HG02884 (cell line): ENCODE data around the gene HPCAL1.
A peak's percentile ranks its signal among the peaks of the same experiment; 100 is the strongest.

Experiments used
- ATAC-seq: cut with Tn5 transposase; IDR thresholded peaks from one replicate; pipeline ENCODE4 v1.9.1; 2021; ENCODE audit warnings: mild to moderate bottlenecking, moderate library complexity; ENCODE audit not compliant: unreplicated experiment

Gene HPCAL1

DNA sequence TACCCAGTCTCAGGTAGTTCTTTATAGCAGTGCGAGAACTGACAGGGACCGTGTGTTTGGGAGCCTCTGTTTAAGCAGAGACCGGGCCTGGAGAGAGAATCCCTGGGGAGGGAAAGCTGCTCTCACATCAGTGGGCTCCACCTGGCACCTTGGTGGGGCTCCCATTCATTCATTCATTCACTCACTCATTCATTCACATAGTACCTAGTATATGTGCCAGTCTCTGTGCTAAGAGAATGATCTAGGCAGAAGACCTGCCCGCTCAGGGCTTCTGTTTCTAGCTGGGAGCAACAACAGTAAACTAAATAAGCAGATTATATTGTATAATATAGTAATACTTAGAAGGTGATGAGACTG lies 17.8 kb downstream of the HPCAL1 start:
- no peak for ATAC-seq

DNA sequence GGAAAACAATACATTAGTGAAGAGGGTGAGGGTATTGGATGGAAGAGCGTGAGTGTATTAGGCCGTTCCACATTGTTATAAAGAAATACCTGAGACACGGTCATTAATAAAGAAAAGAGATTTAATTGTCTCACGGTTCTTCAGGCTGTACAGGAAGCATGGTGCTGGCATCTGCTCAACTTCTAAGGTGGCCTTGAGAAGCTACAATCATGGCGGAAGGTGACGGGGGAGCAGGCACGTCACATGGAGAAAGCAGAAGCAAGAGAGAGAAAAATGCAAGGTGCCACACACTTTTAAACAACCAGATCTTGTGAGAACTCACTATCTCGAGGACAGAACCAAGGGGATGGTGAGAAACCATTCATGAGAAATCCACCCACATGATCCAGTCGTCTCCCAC lies 18.2 kb downstream of the HPCAL1 start:
- ATAC-seq: no peak

DNA sequence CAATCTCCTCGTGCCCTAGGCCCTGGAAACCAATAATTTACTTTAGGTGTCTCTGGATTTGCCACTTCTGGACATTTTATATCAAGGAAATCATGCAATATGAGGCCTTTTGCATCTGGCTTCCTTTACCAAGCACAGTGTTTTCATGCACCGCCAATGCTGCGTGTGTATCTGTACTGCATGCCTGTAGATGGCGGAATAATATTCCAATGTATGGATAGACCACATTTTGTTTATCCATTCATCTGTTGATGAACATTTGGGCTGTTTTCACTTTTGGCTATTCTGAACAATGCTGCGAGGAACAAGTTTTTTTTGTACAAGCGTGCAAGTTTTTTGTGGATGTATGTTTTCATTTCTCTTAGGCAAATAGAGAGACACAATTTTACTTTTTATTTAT lies 18.9 kb downstream of the HPCAL1 start:
- no peak for ATAC-seq

DNA sequence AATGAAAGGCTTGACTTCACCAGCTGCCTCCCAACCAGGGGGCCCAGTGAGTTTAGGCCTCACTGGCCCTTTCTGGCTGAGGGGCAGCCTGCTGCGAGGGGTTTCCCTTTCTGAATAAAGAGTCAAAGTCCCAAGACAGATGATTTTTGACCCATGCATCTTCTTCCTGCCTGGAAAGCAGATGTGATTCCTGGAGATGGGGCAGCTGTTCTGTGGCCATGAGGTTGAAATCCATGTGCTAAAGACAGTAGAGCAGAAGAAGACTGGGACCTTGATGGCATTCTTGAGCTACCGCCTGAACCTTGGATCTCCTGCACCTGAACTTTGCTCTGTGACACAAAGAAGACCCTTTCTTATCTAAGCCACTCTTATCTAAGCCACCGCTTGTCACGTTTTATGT lies 19.8 kb downstream of the HPCAL1 start:
- ATAC-seq: no peak

DNA sequence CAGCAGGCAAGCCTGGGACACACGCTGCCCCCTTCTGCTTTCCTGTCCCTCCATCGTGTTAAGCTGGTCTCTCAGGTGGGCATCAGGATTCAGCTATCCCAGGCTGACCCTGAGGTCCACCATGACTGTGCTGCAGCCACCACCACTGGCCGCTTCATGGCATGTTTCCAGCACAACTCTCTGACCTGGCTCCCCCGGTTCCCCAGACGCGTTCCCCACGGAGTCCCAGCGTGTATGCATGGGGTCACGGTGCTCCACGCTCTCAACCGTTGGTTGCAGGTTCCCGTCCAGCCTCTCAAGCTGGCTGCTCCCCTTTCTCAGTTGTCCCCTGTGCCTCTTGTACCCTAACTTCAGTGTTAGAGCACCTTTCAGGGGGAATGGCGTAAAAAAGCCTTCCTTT lies 20.3 kb downstream of the HPCAL1 start:
- no peak for ATAC-seq

DNA sequence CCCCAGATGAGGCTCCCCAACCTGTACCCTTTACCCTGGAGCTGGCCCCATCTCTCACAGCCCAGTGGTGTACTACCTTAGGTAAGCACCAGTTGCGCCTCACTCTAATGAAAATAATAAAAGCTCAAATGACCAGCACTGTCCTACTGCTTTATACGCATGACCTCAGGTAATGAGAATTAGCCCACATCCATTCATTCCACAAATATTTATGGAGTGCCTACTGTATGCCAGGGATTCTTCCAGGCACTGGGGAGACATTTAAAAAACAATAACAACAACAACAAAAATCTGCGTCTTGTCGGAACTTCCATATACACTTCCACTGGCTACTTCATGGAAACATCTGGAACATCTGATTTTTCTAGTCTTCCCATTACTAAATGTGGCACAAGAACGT lies 20.8 kb downstream of the HPCAL1 start:
- no peak for ATAC-seq

DNA sequence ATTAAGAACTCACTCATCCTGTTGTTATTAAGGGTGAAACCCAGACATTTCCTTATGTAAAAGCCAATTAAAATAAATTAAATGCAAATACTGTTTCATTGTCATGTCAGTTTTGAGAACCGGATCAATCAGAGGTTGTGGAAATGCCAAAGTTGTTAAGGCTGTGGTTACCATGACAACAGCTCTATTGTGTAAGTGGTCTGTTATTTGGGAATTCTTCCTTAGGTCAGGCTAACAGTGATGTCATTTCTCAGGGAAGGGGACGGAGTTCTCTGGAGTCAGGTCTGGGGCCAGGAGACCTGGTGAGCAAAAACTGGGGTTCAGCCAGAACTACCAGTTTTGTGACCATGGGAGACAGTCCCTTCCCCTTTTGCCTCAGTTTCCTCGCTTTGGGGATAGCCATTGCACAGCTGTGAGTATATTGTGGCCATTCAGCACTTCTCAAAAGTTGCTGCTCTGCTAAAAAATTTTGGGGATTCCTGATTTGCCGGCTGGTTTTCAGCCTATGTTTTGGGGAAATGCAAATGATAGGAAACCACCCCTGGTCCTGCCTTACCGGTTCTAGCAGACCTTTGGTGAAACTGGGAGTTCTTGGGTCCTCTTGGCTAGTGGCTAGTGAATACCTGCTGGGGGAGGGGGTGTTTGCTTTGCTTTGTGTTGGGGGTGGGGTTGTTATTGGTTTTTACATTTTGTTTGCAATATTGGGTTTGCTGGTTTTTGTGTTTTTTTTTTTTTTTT lies 21.6 kb downstream of the HPCAL1 start:
- no peak for ATAC-seq

DNA sequence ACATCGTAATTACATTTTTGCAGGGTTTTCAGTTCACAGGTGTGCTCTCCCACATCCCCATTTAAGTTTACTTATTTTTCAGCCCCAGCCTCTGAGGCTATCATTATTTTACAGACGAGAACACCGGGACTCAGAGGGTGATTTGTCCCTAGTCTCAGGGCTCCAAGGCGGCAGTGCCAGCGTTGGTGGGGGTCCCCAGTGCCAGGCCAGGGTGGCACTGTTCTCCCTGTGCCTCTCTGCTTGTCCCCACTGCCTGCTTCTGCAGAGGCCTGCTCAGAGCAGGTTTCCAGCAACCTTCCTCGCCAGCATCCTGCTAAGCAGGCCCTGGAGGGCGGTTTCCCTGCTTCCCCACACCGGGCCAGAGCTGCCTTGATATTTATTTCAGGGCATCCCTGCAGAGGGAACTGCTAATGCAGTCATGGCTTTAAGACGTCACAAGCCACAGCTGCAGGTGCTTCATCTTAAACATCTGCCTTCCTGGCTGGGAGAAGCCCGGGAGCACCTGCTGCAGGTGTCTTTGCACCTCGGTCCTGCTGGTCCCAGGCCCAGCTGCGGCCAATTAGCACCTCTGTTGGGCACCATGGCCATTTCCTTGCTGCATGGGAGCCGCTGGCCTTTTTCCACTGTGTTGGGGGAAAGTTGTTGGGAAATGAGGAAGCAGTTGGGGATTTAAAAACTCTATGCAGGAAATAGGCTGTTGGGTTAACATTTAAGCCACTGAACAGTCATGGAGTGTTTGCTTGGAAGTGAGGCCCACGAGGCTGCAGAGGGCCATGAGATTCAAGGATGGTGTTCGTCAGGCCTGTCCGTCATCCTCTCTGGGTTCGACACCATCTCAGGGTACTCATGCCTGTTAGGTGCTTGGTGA lies 22.8 kb downstream of the HPCAL1 start:
- no peak for ATAC-seq

DNA sequence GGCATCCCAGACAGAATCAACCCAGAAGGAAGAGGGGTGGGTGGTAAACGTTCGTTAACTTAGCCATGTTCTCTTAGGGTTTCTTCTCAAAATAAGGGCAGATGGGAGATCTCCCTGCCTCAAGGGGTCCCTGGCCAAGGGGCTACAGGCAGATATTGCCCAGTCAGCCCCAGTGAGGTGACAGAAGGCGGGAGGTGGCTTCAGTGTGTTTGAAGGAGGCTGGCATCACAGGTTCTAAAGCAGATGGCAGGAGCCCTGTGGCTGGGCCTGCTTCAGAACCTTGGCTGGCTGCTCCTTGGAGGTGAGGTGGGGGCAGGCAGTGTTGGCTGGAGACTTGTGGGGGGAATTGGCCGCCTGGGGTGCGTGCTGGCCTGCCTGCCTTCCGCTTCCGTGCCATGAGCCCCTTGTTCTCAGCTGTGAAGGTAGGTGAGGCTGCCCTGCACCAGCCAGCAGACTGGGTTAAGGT lies 23.5 kb downstream of the HPCAL1 start:
- no peak for ATAC-seq

DNA sequence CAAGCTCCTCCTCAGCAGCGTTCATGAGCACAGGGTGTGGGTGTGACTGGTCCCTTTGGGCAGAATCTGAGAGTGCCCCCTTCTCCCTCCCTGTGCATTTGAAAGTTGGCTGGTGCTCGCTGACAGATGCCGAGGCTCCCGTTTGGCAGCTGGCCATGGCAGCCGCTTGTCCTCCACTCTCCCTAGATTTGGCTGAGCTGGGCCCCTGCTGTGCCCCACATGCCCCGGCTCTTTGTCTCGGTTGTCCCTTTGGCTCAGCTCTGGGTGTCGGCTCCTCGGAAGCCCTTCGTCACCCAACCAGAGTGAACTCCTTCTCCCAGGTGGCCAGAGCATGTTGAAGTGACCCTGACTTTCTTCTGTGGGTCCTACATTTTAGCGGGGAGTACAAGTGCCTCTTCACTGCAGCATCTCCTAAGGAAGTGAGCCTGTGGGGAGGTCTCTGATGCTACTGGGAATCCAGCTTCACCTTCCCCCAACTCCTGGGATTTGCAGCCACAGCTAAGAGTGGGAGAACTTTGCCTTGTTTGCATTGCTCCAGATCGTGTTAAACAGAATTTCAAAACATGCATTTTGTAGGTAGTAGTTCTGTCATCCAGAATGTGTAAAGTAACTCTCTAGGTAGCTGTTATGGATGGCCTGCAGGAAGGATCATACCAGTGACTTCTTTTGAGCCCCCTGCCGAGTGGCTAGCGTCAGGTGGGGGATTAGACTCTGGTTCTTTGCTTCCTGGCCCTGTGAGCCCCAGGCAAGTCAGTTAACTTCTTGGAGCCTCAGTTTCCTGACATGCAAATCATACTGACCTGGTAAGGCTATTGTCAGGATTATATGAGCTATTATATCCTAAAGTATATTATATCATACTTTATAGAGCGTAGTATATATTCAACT lies 24.2 kb downstream of the HPCAL1 start:
- no peak for ATAC-seq

DNA sequence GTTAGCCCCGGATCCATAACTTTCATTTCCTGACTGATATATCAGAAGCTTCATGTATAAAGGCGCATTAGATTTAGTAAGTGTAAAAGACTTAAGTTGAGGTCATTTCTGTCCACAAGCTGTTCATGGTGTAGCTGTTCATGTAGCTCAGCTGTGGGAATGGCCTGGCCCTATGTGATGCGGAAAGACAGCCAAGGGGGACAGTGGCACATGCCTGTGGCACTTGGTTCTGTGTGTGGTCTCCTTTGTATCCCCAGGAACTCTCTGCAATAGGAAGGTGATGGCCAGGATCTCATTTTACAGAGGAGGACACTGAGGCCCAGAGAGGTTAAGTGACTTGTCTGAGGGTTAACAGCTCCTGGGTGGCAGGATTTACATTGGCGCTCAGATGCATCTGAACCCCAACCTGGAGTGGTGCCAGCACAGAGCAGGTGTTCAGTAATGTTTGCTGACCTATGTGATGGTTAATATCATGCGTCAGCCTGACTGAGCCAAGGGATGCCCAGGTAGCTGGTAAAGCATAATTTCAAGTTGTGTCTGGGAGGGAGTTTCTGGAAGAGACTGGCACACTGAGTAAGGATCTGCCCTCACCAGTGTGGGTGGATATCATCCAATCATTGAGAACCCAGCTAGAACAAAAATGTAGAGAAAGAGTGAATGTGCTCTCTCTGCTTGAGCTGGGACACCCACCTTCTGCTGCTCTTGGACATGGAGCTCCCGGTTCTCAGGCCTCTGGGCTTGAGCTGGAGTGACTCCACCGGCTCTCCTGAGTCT lies 25.4 kb downstream of the HPCAL1 start:
- ATAC-seq: no peak

DNA sequence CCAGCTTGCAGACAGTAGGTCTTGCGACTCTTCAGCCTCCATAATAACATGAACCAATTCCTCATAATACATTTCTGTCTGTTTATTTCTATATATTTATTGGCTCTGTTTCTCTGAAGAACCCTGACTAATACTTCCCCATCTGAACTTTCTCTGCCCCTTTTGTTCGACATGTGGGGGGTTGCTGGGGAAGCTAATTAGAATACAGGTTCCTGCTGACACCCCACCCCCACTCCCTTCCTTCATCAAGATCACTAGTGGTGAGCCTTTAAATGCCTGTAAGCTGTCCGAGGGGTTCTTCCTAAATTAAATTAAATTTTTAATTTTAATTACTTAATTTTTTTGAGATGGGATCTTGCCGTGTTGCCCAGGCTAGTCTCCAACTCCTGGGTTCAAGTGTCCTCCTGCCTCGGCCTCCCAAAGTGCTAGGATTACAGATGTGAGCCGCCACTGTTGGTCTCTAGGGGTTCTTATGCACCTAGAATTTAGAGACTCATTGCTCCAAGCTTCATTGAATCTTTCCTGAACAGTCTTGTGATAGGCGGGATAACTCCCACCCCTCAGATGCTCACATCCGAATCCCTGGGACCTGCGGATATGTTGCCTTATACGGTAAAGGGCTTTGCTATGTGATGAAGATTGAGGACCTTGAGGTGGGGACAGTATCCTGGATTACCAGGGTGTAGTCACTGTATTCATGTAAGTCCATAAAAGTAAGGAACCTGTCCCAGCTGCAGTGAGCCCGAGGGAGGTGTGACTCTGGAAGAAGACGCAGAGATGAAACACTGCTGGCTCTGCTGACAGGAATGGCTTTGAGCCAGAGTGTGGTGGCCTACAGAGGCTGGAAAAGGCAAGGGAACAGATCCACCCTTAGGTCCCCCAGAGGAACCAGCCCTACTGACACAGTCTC lies 26.2 kb downstream of the HPCAL1 start:
- ATAC-seq: no peak

DNA sequence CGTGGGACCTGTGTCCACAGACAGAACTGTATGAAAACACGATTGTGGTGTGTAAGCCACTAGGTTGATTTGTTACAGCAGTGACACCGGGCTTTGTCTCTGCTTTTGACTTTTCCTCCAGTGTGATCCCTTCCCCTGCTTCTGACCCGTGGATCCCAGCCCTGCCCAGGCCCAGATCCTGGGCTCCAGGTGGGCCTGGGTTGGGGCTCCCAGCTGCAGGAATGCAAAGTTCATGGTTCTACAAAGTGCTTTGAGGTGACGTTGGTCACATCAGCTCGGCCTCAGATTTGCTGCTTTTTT lies 26.8 kb downstream of the HPCAL1 start:
- ATAC-seq: no peak

DNA sequence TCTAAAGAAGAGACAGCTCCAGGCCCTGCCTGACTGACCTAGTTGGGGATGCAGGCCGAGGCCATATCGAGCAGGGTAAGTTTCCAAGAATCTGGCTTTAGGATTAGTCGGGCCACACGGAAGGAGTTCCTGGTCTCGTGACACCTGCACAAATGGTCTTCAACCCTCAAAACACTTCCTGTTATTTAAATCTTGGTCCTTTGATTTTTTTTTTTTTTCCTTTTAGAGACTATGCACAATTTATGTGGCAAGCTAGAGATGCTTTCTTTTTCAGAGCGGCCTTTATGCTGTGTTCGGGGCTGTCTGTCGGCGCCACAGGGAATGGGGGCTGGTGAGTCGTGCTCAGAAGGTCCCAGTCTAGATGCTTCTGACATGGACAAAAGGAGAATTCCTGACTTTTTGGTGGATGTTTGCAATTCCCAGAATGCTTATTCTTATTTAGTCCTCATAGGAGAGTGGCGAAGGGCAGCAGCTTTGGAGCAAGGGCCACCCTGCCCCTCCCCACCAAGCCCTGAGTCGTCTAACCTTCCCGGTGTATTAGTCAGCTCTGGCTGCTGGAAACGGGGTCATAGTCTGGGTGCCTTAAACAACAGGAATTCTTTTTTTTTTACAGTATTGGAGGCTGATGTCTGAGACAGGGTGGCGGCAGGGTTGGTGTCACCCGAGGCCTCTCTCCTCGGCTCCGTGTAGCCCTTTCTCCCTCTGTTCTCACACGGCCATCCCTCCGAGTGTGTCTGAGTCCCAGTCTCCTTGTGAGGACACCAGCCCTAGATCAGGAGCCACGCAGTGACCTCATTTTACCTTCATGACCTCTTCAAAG lies 27.4 kb downstream of the HPCAL1 start:
- no peak for ATAC-seq

DNA sequence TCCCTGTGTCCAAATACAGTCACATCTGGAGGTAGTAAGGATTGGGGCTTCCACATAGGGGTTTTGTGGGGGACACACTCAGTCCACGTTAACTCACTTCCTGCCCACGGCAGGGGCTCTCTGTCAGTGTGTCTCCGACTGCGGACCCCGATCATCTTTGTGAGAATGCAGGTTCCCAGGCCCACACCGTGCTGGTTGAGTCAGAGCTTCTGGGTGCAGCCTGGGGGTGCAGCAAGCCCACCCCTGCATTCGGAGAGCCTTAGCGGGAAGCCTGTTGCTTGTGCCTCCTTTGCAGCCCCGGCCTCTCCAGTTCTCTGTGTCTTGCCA lies 28.0 kb downstream of the HPCAL1 start:
- no peak for ATAC-seq

DNA sequence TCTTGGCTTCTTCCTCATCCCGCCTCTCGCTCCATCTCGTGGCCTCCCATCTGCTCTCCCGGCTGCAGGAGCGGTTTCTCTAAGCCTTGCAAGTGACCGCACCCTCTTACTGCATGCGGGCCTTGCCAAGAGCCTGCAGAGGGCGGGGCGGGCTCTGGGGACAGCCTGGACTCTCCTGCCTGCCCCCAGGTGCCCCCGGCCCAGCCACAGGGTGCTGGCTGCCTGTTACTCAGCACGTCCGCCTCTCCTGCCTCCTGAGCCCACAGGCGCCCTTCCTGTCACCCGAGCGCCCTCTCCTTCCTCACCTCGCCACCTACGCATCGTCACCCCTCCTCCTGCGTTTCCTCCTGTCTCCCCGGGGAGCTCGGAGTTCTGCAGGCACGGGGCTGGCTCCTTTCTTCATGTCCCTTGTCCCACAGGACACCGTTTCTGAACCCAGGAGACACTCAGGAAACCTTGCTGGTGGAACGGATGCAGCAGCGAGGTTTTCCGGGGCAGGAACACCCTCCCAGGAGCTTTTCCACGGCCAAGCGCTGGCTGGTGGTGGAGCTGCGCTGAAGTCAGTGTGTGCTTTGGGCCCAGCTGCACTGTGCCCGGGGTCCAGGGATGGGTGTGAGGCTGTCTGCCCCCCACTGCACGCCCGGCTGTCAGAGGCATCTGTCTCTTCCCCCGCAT lies 28.5 kb downstream of the HPCAL1 start:
- ATAC-seq: peak; percentile 56

DNA sequence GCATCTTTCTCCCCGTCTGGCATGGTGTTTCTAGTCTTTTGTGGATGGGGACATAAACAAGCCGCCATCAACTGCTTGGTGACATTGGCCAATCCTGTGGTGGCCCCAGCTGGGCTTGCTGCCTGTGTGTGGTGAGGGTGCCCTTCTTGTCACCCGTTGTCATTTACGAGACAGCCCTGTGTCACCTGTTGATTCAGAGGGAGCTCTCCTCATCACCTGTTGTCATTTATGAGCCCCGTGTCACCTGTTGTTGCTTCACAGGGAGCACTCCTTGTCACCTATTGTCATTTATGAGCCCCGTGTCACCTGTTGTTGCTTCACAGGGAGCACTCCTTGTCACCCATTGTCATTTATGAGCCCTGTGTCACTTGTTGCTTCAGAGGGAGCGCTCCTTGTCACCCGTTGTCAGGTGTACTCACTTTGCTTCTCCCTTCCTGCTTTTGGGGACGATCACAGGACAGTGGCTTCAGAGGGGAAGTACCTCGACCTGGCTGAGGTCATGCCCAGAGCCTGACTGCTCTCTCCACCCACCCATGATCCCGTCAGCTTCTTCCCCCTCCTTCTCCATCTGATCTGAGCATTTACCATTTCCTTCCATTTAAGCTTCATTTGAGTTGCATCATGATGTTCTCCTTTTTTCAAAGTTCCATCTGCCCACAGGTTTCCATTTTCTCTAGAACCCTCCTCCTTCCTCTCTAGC lies 29.1 kb downstream of the HPCAL1 start:
- ATAC-seq: peak; percentile 70
